Hematopoietic multipotent progenitor cell treated with erythropoietin and hydrocortisone succinate and interleukin-3 and kit ligand, for 15 days (in vitro differentiated cells): ENCODE results near the gene PRKAB2.
"Not testable (repeated sequence)": the region's sequence is repeated elsewhere in the genome, so short reads cannot be mapped to it uniquely, and the experiment has no call there.

Experiments used
- DNase-seq: peaks from one replicate; pipeline ENCODE4 v3.0.0-alpha.2; 2015; ENCODE audit warnings: low spot score

The PRKAB2 gene

GRCh38 chr1:147171399-147172167 lies 687 bp downstream of the PRKAB2 start:
- peak; percentile 14 for DNase-seq

GRCh38 chr1:147169840-147170674 lies 2.2 kb downstream of the PRKAB2 start:
- peak; percentile 8 for DNase-seq

GRCh38 chr1:147169171-147169570 lies 3.1 kb downstream of the PRKAB2 start:
- DNase-seq: no peak

GRCh38 chr1:147168626-147169058 lies 3.6 kb downstream of the PRKAB2 start:
- peak; percentile 23 for DNase-seq

DNA sequence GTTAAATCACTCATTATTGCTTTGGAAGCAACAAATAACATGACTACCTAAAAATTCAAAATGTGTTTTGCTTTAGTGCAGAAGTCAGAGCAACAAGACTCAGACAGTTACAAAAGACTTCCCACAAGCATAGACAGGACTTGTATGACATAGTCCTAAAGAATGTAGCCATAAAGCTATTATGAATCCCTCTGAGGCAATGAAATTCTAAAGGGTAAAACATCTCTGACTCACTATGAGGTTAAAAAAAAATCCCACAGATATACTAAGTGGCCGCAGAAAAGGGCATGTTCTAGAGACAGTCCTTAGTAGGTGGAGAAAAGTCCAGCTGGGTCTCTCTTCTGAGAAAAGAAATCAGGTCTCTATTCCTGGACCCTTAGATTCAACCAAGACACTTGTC lies 4.9 kb downstream of the PRKAB2 start:
- DNase-seq: no peak

GRCh38 chr1:147163019-147163418 lies 9.3 kb downstream of the PRKAB2 start:
- no peak for DNase-seq

- no peak for DNase-seq
Observed at GRCh38 chr1:147162093-147162492, 10.2 kb downstream of the PRKAB2 start.

GRCh38 chr1:147157116-147157515 lies 15.2 kb downstream of the PRKAB2 start:
- not testable (repeated sequence) for DNase-seq

DNA sequence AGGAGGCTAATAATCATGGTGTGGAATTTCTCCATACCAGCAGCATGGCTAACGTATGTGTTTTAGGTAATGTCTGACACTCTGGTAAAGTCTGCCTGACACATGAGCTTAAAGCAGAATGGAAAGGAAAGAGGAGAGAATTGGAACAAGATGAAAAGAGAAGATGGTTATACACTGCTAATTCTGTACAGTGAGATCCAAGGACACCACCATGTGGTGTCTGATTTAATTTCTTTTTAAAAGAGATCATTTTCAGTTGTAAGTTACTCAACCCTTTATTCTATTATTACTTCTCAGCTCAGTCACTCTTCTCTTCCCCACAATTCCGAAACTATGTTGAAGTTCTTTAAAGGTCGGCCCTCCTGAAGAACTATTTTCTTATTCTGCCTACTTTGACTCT lies 15.6 kb downstream of the PRKAB2 start:
- no peak for DNase-seq

DNA sequence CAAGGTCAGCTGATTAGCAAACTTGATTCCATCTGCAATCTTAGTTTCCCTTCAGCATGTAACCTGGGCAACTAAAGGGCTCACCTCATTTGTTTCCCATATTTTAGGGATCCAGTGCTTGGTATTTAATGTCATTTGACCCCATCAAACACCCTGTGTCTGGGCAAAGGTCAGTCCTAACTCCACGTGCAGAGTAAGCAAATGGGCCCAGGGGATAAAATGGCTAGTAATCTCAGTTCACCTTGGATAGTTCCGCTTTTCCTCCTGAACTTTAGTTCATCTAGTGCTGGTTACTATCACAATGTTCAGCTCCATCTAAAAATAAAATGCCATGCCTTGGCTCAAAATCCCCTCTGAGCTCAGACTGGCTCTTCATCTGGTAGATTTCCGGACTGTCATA lies 19.5 kb downstream of the PRKAB2 start:
- no peak for DNase-seq

- DNase-seq: no peak
Observed at GRCh38 chr1:147151244-147151643, 21.0 kb downstream of the PRKAB2 start.

GRCh38 chr1:147142886-147143285 lies 29.4 kb downstream of the PRKAB2 start:
- no peak for DNase-seq

DNA sequence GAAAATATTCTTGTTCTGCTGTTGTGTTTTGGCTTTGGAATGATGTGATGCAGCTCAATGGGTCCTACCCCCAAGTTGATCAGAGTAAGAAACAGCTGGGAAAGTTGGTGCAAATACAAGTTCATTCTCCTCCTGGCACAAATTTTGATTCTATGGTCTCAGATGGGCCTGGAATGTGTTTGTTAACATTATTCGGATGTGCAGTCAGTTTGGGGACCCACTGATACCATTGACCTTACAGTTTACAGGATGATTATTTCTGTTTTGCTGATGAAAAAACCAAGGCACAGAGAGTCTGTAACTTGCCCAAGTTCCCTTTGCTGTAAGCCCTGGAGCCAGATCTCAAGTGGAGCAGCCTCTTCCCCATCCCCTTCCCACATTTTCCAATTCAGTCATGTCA lies 41.5 kb downstream of the PRKAB2 start:
- DNase-seq: not testable (repeated sequence)

DNA sequence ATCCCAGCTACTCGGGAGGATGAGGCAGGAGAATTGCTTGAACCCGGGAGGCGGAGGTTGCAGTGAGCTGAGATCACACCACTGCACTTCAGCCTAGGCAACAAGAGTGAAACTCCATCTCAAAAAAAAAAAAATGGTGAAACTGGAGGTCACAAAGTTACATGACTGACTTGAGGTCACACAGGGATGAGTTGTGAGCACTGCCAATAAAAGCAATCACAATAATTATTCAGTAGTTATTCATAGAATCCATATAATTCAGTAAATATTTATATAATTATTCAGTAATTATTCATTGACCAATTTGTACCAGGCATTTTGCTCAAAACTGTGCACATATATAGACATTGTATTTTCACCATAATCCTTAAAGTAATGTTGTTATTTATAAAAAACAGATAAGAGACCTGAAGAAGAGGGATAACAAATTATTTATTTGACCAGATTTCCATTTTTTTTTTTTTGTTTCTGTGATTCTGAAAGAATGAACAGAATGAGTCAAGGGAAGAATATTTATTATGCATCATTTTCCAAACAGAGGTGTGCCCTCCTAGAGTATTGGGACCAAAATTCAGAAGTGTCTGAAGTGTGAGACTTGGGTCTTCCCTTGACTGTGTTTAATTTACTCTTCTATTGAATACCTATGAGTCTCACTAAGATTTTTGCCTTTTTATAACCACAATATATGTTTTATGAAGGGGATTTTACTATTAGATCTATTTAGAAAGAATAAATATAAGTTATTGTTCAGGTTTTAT lies 43.0 kb downstream of the PRKAB2 start:
- no peak for DNase-seq

DNA sequence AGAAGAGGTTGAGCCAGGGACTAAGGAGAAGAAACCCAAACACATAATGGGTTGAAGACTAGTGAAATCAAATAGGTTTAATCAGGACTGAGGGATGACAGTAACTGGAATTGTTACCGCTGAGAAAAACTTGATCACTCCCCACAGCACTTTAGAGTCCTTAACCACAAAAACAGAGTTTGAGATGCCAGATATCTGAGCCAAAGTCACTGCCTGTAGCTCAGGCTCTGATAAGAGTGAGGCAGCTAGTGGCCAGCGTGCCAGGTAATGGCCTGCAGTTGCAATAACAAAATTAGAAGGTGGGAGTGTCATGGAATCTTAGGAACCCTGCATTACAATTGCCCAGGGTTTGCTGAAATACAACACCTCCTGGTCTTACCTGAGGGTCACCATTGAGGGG lies 48.0 kb downstream of the PRKAB2 start:
- no peak for DNase-seq

GRCh38 chr1:147117109-147117508 lies 55.2 kb downstream of the PRKAB2 start:
- no peak for DNase-seq

- DNase-seq: no peak
Observed at GRCh38 chr1:147115496-147115895, 56.8 kb downstream of the PRKAB2 start.

GRCh38 chr1:147115079-147115478 lies 57.2 kb downstream of the PRKAB2 start:
- DNase-seq: not testable (repeated sequence)

GRCh38 chr1:147114353-147114752 lies 57.9 kb downstream of the PRKAB2 start:
- DNase-seq: not testable (repeated sequence)

DNA sequence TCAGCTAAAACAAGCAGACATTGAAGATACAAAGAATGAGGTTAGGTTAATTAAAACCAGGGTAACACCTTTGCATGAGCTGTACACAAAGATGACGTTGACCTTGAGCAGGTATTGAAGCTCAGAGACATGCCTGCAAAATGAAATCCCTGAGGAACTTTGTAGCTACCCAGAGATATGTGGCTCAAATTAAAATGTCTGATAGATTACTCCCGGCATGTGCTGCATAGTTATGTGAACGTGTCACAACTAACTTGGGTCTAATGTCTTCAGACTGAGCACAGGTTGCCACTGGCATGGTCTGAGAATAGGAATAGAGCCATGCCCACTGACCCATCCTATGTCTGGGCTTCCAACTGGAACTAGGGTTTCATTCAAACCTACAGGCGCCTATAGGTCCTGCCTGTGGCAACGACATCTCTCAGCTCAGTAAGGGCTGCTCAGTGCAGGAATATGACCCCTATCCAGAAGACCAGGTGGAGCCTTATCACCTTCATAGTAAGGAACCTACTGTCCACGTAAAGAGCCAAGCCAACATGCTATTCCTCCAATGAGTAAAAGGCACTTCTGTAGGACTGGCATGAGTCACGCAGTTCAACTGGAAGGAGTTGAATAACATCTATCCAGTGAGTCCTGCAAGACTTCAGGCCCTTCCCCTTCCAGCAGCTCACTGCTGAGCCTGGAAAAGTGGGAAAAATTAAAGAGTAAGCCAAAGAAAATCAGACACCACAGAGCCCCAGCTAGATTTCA lies 60.7 kb downstream of the PRKAB2 start:
- DNase-seq: no peak

GRCh38 chr1:147110872-147111271 lies 61.4 kb downstream of the PRKAB2 start:
- no peak for DNase-seq

GRCh38 chr1:147110434-147110833 lies 61.8 kb downstream of the PRKAB2 start:
- no peak for DNase-seq
